22Rv1 (cell line): ENCODE results near the gene LRSAM1.

Experiments used
- H3K27ac ChIP-seq: fragments of 450-650 bp; 2 replicates; pipeline ENCODE4 v1.5.1; 2017
- ZFX ChIP-seq: fragments of 450-650 bp; IDR thresholded peaks from 2 replicates; pipeline ENCODE4 v1.6.1; 2017; ENCODE audit warnings: antibody characterized with exemption, borderline replicate concordance
- TF ChIP-seq, protein P1 (sequence below): fragments of 450-650 bp; IDR thresholded peaks from 2 replicates; pipeline ENCODE4 v1.5.1; 2017; ENCODE audit warnings: mild to moderate bottlenecking

LRSAM1 gene

DNA sequence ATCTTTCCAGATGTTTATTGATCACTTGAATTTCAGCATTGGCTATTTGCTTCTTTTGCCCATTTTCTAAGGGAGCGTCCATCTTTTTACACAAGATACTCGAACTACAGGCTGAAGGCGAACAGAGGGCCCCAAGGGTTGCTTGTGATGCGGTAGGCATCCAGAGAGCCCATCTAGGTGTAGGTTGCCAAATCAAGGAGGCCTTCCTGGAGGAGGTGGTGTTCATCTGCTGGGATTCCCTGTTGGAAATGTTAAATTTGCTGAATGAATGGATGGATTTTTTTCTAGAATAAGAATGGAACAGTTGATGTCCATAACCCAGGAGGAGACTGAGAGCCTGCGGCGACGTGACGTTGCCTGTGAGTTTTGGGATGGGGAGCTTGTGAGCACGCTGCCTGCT is 31.4 kb downstream of the LRSAM1 start:
- H3K27ac ChIP-seq = no peak overlapping the region
- no peak for TF ChIP-seq ZFX
- TF ChIP-seq, protein P1, sequence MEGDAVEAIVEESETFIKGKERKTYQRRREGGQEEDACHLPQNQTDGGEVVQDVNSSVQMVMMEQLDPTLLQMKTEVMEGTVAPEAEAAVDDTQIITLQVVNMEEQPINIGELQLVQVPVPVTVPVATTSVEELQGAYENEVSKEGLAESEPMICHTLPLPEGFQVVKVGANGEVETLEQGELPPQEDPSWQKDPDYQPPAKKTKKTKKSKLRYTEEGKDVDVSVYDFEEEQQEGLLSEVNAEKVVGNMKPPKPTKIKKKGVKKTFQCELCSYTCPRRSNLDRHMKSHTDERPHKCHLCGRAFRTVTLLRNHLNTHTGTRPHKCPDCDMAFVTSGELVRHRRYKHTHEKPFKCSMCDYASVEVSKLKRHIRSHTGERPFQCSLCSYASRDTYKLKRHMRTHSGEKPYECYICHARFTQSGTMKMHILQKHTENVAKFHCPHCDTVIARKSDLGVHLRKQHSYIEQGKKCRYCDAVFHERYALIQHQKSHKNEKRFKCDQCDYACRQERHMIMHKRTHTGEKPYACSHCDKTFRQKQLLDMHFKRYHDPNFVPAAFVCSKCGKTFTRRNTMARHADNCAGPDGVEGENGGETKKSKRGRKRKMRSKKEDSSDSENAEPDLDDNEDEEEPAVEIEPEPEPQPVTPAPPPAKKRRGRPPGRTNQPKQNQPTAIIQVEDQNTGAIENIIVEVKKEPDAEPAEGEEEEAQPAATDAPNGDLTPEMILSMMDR = no peak

DNA sequence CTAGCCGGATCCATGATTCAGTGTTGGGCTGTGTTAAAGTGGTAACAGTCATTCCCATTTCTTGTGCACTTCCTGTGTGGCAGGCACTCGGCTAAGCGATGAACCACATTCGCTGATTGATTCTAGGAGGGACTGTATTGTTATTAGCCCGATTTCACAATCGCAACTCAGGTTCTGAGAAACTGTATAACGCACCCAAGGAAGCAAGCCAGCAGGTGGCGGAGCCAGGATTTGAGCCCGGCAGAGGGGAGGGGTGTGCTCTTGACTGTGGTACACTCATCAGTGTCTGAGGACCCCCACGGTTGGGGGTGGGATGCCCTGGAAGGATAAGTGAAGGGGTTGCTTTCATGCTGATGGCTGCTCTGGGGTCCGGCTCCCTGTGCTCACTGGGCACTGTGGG is 34.7 kb downstream of the LRSAM1 start:
- TF ChIP-seq, protein P1 = no peak
- TF ChIP-seq ZFX = no peak
- H3K27ac ChIP-seq = no peak overlapping the region

DNA sequence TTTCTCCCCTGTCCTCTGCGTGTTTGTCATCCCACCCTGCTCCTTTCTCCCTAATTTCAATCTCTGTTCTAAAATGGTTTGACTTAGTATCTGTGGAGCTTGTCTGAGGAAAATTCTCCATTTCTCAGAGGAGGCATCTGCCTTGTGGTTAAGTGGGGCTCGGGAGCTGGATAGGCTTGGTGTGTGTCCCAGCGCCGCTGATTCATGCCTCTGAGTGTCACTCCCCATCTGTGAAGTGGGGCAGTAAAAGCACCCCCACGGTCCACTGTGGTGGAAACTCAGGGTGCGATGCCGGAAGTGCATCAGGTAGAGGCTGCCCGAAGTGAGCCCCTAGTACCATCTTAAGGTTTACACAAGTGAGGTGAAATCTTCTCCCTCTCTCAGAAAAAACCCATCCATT is 37.6 kb downstream of the LRSAM1 start:
- TF ChIP-seq, protein P1 = no peak
- no peak for TF ChIP-seq ZFX

DNA sequence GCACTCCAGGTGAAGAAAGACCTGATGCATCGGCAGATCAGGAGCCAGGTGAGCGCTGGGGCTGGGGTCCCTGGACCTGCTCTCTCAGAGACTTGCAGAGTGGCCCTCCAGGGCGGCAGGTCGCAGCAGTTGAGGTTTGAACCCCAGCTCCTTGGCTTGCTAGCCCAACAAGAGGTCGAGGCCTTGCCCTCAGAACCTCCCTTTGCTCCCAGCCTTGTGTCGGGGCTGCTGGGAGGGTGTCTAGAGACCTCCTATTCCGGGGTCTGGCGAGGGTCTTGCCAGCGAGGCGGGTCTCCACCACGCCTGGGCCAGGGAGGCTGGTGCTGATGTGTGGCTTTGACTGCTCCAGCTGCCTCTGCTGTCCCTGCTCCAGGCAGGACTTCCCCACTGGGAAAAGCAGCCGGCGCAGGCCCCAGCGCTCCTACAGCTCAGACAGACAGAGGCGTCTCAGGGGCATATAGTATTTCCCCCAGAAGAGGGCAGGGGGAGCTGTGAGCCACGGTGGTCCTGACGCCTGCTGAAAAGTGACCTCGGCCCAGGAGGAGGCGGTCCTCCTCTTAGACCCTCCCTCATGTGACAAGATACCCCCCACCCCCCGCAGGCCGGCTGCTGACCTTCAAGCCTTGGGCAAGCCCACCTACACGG is 38.3 kb downstream of the LRSAM1 start:
- H3K27ac ChIP-seq = no peak overlapping the region
- TF ChIP-seq, protein P1 = no peak
- no peak for TF ChIP-seq ZFX

More for the DNA sequence above, 37.6 kb downstream of the LRSAM1 start:
- no peak overlapping the region for H3K27ac ChIP-seq

DNA sequence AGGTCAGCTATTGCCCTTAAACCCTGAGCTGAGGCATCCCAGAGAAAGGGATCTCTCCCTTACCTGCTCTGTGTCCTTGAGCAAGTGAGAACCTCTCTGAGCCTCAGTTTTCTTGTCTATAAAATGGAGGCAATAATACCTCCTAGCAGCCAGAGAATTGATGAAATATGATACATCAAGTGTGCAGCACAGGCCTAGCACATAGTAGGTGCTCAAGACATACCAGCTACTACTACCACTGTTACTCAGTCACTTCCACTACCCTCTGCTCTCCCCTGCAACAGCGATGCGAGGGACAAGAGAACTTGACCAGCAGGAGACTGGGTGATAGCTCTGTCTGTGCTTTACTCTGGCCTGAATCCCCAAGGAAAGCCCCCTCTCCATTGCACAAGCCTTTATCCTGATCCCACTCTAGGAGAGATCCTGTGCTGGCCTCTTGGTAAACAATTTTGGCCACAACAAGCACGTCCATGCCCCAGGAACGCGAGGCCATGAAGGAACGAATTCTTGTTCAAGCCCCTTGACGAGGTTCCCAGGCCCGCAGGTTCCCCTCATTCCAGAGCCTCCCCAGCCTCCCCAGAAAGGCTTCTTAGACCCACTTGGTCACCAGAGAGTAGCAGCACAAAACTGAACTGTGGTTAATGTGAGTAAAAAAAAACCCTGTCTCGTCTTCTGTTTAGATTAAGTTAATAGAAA is 39.4 kb downstream of the LRSAM1 start:
- TF ChIP-seq, protein P1 = no peak
- TF ChIP-seq ZFX = no peak
- no peak overlapping the region for H3K27ac ChIP-seq

DNA sequence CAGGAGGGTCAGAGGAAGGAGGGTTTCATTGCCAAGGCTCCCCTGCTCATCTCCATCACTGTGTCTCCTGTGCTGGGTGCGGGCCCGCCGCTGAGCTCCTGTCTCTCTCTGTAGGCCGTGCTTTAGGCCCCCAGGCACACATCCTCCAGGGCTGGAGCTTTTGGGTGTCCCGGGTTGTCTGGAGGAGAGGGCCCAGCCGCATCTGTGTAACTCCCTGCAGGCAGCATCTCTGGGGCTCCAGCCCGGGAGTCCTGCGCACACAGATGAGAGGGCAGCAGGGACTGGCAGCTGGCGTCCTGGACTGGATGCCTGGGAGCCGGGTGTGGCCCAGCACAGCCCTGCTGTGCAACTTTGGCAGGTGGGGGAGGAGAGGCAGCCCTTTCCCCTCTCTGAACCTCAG is 40.2 kb downstream of the LRSAM1 start:
- TF ChIP-seq, protein P1 = no peak
- TF ChIP-seq ZFX = no peak
- no peak overlapping the region for H3K27ac ChIP-seq

DNA sequence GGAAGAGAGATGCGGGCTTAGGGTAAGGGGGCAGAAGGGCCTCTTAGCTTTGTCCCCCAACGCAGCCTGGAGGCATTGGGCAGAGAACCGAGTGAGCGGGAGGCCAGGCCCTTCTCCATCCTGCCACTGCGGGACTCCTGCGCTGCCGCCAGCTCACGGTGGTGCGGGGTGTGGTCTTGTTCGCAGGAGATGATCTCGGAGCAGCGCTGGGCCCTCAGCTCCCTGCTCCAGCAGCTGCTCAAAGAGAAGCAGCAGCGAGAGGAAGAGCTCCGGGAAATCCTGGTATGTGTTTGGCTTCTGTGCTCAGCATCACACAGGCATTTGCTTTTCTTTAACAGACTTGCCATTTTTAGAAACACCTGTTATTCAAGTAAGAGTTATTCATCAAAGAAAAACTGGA is 41.3 kb downstream of the LRSAM1 start:
- no peak for TF ChIP-seq ZFX
- TF ChIP-seq, protein P1 = no peak
- H3K27ac ChIP-seq = no peak overlapping the region
